Spleen (tissue), 7 donors: ENCODE data around the gene BORCS8.

Experiments
- CTCF ChIP-seq, 11 experiments: fragments of 200-600 bp in 7 of 11; fragments of 450-650 bp in 4 of 11; sonication (generic) in 4 of 11; IDR thresholded peaks in 8 of 11; conservative IDR thresholded peaks in 3 of 11; 1 replicate in 7 of 11; 2 replicates in 4 of 11; pipeline versions ENCODE4 v1.4.0 to v1.8.0; 2016 to 2021; ENCODE audit warnings: antibody characterized with exemption in 11 of 11, inconsistent platforms in 4 of 11, mild to moderate bottlenecking in 1 of 11
- POLR2A ChIP-seq, 3 donors: fragments of 450-650 bp; IDR thresholded peaks; one replicate each; pipeline ENCODE4 v1.5.1; 2017; ENCODE audit warnings: antibody characterized with exemption in 3 of 3, mild to moderate bottlenecking in 1 of 3
- POLR2AphosphoS5 ChIP-seq, 3 donors: sonication (generic); formaldehyde crosslinking; IDR thresholded peaks; one replicate each; pipeline ENCODE4 v1.5.1; 2017; ENCODE audit warnings: antibody characterized with exemption in 3 of 3
- donor health status: DM: no; HTN: no; CAD: no; lungs with moderate emphysema.
- donor health status: DM: no; HTN: no; CAD: no.
- donor health status: DM: no; HTN: no; CAD: no.

DNA sequence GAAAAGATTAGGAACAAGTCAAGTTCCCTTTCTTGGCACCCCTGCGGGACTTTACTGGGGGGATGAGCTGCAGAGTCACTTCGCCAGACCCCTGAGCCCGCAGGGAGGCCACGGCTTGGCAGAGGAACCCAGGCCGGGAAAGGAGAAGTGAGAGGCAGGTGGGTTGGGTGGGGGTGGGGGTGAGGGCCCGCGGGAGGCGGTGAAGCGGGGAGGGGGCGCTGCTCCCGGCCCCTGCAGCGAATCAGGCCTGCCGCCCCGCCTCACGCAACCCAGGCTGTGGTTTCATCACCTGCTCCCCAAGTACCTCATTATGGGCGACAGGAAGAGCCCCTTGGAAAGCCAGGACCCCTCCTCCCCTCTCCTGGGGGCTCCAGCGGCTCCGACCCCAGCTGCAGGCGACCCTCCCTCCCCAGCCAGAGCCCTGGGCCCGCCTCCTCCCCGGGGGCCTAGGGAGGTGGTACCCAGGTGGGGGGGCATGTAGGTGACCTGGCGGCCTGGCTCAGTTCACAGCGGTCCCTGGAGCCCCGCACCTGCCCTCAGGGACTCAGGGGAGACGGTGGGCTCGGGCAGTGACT lies 31.4 kb downstream of the BORCS8 start:
- TF ChIP-seq POLR2A (IDR thresholded peaks at IDR 0.05) (no peak), CTCF (IDR thresholded peaks at IDR 0.05 in 8 of 11, conservative IDR thresholded peaks at IDR 0.05 in 3 of 11) (no peak), POLR2AphosphoS5 (IDR thresholded peaks at IDR 0.05) (peak in 1 of 3 donors; percentile 40)
